Panc1 (cell line): ENCODE measurements around the gene TBKBP1. TPM values are rescaled to one million over a fixed set of nuclear protein-coding genes. Genes with fewer than 3 reads are reported as not detected.

Source experiments
- ATAC-seq: fragments of 200-7000 bp; cut with Tn5 transposase; 2 replicates; pipeline ENCODE4 v1.9.1; 2020; ENCODE audit warnings: mild to moderate bottlenecking, moderate library complexity
- BruUV-seq: library from RNA; stranded (reverse); fragments of 400-500 nt; replicated peaks from 2 replicates; lab custom pipeline; 2021; lab: Mats Ljungman, UMichigan
- CTCF ChIA-PET: fragments of 300-600 bp; sonication (Branson Sonifier 250); formaldehyde crosslinking; loops from one replicate; lab custom pipeline; 2022; ENCODE audit warnings: antibody characterized with exemption; lab: Charles Lee
- POLR2A ChIA-PET: fragments of 300-600 bp; sonication (Branson Sonifier 250); formaldehyde crosslinking; loops from one replicate; lab custom pipeline; 2022; ENCODE audit warnings: antibody characterized with exemption; lab: Charles Lee
- DNase-seq: peaks from one replicate; pipeline ENCODE4 v3.0.0-alpha.2; 2010; ENCODE audit warnings: low read depth, low spot score
- H3K27ac ChIP-seq: 2 replicates; pipeline ENCODE4 v1.5.1; 2011; ENCODE audit warnings: mild to moderate bottlenecking, low read length, inconsistent platforms
- H3K27me3 ChIP-seq: fragments of 200-500 bp; sonication (Bioruptor generic); 2 replicates; pipeline ENCODE4 v1.6.0; 2014; ENCODE audit warnings: low read length, inconsistent platforms; ENCODE audit not compliant: control insufficient read depth, insufficient read depth
- H3K36me3 ChIP-seq: fragments of 200-500 bp; sonication (Bioruptor generic); 2 replicates; pipeline ENCODE4 v1.5.1; 2014; ENCODE audit warnings: inconsistent platforms, mild to moderate bottlenecking, low read length, moderate library complexity; ENCODE audit not compliant: control insufficient read depth, insufficient read depth
- H3K4me1 ChIP-seq: 2 replicates; pipeline ENCODE4 v1.5.1; 2011; ENCODE audit warnings: inconsistent platforms, mild to moderate bottlenecking, low read length, moderate library complexity; ENCODE audit not compliant: control insufficient read depth, insufficient read depth
- H3K4me3 ChIP-seq, 2 experiments: 2 replicates each; pipeline ENCODE4 v1.5.1; 2011 to 2012; ENCODE audit warnings: low read depth in 2 of 2, low read length in 2 of 2, mild to moderate bottlenecking in 2 of 2, inconsistent platforms in 1 of 2, moderate library complexity in 1 of 2
- H3K9me3 ChIP-seq: fragments of 200-500 bp; sonication (Bioruptor generic); 2 replicates; pipeline ENCODE4 v1.5.1; 2014; ENCODE audit warnings: low read depth, mild to moderate bottlenecking, inconsistent platforms, low read length, moderate library complexity; ENCODE audit not compliant: control insufficient read depth, insufficient read depth
- CTCF ChIP-seq: fragments of 450-650 bp; IDR thresholded peaks from 2 replicates; pipeline ENCODE4 v1.5.1; 2017; ENCODE audit warnings: mild to moderate bottlenecking
- POLR2AphosphoS5 ChIP-seq: IDR thresholded peaks from 2 replicates; pipeline ENCODE4 v1.6.1; 2012; ENCODE audit warnings: mild to moderate bottlenecking, low read depth, low read length, moderate library complexity
- REST ChIP-seq, 2 experiments: IDR thresholded peaks; 2 replicates each; pipeline ENCODE4 v1.6.1; 2011 to 2012; ENCODE audit warnings: low read depth in 2 of 2, control low read depth in 1 of 2, low read length in 1 of 2, mild to moderate bottlenecking in 1 of 2, moderate library complexity in 1 of 2; ENCODE audit not compliant: insufficient read depth in 1 of 2
- SIN3A ChIP-seq: IDR thresholded peaks from 2 replicates; pipeline ENCODE4 v1.6.1; 2012; ENCODE audit warnings: low read depth, mild to moderate bottlenecking, low read length, moderate library complexity, borderline replicate concordance; ENCODE audit not compliant: insufficient read depth
- TCF7L2 ChIP-seq: IDR thresholded peaks from 2 replicates; pipeline ENCODE4 v1.6.1; 2011; ENCODE audit warnings: mild to moderate bottlenecking, low read depth, low read length, inconsistent platforms
- in situ Hi-C: cut with HindIII; loops from 2 replicates; pipeline ENCODE4 v1.10.0; 2016; ENCODE audit warnings: low sequenced_read_pairs, low pct_unique_long_range_greater_than_20kb
- intact Hi-C: fragments of 100-400 bp; cut with micrococcal nuclease; formaldehyde crosslinking; loops from one replicate; pipeline ENCODE4 v1.10.0; 2022; ENCODE audit not compliant: unreplicated experiment
- total RNA-seq: library from RNA; stranded (reverse); gene quantifications from one replicate; pipeline ENCODE4 v1.2.1, GENCODE V29; 2021; ENCODE audit not compliant: unreplicated experiment

Gene TBKBP1
- total RNA-seq, 1 experiment from 2014 or later = 12.0 TPM

- in situ Hi-C loops = no loop called here
- TF ChIP-seq POLR2AphosphoS5 = no peak
- TF ChIP-seq TCF7L2 = no peak
- TF ChIP-seq CTCF = no peak
- TF ChIP-seq SIN3A = no peak
- TF ChIP-seq REST (IDR thresholded peaks at IDR 0.05; ENCODE audit: insufficient read depth in 1 of 2, low read depth in 2 of 2, low read length in 1 of 2) = no peak
These were observed 41.1 kb downstream of the TBKBP1 start for GRCh38 chr17:47735139-47735464.

GRCh38 chr17:47735536-47736011 lies 41.6 kb downstream of the TBKBP1 start:
- no peak for ATAC-seq
- DNase-seq = no peak
- intact Hi-C loops = no loop called here
- Histone ChIP-seq H3K9me3 (no peaks in the 10 kb centered on the region), H3K4me1 (no peaks in the 10 kb centered on the region), H3K27me3 (peaks cover 12% of the 10 kb centered on the region; the same call in 1 of the 2 replicates), H3K27ac (no peak overlapping the region), H3K36me3 (no peaks in the 10 kb centered on the region), H3K4me3 (no peak overlapping the region)
- ChIA-PET CTCF (no interaction called here), POLR2A (no interaction called here)
- TF ChIP-seq REST (IDR thresholded peaks at IDR 0.05; ENCODE audit: insufficient read depth in 1 of 2, low read depth in 2 of 2, low read length in 1 of 2) (no peak), TCF7L2 (no peak), CTCF (no peak), POLR2AphosphoS5 (no peak), SIN3A (no peak)
- no TSS peak for BruUV-seq
- in situ Hi-C loops = no loop called here

More at GRCh38 chr17:47735139-47735464, 41.1 kb downstream of the TBKBP1 start:
- no TSS peak for BruUV-seq
- DNase-seq = no peak
- Histone ChIP-seq H3K4me1 (no peaks in the 10 kb centered on the region), H3K27ac (no peak overlapping the region), H3K27me3 (peaks cover 12% of the 10 kb centered on the region; the same call in 1 of the 2 replicates), H3K9me3 (no peaks in the 10 kb centered on the region), H3K36me3 (no peaks in the 10 kb centered on the region), H3K4me3 (no peak overlapping the region)
- CTCF ChIA-PET = no interaction called here
- POLR2A ChIA-PET = interaction anchor here (0.7 kb wide), 1 partner anchor 44 kb away, joined by 11 read pairs; no protein-coding TSS in a partner anchor
- intact Hi-C loops = no loop called here
- no peak for ATAC-seq
